ENCODE measurements around the gene ATP13A2.
"Not testable (repeated sequence)": the region's sequence is repeated elsewhere in the genome, so short reads cannot be mapped to it uniquely, and the experiment has no call there.

DNA sequence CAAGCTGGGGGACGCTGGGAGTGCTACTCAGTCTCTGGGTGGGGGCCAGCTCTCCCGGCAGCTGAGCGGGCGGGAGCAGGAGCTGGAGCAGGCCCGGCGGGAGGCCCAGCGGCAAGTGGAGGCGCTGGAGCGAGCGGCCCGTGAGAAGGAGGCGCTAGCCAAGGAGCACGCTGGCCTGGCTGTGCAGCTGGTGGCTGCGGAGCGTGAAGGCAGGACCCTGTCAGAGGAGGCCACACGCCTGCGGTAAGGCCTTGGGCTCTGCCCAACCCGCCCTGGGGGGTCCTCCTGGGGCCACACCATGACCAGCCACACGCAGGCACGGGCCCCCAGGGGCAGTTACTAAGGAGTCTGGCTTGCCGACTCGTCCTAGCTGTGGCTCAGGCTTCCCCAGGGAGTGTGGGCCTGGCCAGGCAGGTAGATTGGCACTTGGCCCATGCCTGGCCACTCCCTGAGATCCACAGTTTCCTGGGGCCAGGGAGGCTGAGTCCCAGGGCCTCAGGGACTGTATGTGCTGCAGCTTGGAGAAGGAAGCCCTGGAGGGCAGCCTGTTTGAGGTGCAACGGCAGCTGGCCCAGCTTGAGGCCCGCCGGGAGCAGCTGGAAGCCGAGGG, 63.3 kb downstream of the ATP13A2 start:
- TF ChIP-seq MXI1 (IDR thresholded peaks at IDR 0.05; ENCODE audit: low read depth, low read length); NRF1 (IDR thresholded peaks at IDR 0.05; ENCODE audit: low read depth, low read length); SIN3A (IDR thresholded peaks at IDR 0.05; ENCODE audit: borderline replicate concordance, low read depth, low read length); EP300 (IDR thresholded peaks at IDR 0.05; ENCODE audit: borderline replicate concordance in 1 of 2, low read depth in 1 of 2, low read length in 1 of 2); POLR2AphosphoS5 (IDR thresholded peaks at IDR 0.05; ENCODE audit: low read depth, low read length); YY1 (IDR thresholded peaks at IDR 0.05; ENCODE audit: low read depth); RXRA (IDR thresholded peaks at IDR 0.05; ENCODE audit: borderline replicate concordance, low read depth): not testable (repeated sequence)
- TF ChIP-seq, protein P1, sequence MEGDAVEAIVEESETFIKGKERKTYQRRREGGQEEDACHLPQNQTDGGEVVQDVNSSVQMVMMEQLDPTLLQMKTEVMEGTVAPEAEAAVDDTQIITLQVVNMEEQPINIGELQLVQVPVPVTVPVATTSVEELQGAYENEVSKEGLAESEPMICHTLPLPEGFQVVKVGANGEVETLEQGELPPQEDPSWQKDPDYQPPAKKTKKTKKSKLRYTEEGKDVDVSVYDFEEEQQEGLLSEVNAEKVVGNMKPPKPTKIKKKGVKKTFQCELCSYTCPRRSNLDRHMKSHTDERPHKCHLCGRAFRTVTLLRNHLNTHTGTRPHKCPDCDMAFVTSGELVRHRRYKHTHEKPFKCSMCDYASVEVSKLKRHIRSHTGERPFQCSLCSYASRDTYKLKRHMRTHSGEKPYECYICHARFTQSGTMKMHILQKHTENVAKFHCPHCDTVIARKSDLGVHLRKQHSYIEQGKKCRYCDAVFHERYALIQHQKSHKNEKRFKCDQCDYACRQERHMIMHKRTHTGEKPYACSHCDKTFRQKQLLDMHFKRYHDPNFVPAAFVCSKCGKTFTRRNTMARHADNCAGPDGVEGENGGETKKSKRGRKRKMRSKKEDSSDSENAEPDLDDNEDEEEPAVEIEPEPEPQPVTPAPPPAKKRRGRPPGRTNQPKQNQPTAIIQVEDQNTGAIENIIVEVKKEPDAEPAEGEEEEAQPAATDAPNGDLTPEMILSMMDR (IDR thresholded peaks at IDR 0.05), result not testable (repeated sequence)
- TF ChIP-seq, protein P2, sequence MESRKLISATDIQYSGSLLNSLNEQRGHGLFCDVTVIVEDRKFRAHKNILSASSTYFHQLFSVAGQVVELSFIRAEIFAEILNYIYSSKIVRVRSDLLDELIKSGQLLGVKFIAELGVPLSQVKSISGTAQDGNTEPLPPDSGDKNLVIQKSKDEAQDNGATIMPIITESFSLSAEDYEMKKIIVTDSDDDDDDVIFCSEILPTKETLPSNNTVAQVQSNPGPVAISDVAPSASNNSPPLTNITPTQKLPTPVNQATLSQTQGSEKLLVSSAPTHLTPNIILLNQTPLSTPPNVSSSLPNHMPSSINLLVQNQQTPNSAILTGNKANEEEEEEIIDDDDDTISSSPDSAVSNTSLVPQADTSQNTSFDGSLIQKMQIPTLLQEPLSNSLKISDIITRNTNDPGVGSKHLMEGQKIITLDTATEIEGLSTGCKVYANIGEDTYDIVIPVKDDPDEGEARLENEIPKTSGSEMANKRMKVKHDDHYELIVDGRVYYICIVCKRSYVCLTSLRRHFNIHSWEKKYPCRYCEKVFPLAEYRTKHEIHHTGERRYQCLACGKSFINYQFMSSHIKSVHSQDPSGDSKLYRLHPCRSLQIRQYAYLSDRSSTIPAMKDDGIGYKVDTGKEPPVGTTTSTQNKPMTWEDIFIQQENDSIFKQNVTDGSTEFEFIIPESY (IDR thresholded peaks at IDR 0.05; ENCODE audit: borderline replicate concordance, low read depth), result not testable (repeated sequence)
